ENCODE results near the gene CLTB. TPM values are rescaled to one million over a fixed set of nuclear protein-coding genes. Genes with fewer than 3 reads are reported as not detected.

CLTB gene
- total and polyA plus RNA-seq, 2 of the 13 experiments (the other 11 are each of a cell fraction or from before 2014, with no cell fraction given) = 23.3 to 33.8 TPM

DNA sequence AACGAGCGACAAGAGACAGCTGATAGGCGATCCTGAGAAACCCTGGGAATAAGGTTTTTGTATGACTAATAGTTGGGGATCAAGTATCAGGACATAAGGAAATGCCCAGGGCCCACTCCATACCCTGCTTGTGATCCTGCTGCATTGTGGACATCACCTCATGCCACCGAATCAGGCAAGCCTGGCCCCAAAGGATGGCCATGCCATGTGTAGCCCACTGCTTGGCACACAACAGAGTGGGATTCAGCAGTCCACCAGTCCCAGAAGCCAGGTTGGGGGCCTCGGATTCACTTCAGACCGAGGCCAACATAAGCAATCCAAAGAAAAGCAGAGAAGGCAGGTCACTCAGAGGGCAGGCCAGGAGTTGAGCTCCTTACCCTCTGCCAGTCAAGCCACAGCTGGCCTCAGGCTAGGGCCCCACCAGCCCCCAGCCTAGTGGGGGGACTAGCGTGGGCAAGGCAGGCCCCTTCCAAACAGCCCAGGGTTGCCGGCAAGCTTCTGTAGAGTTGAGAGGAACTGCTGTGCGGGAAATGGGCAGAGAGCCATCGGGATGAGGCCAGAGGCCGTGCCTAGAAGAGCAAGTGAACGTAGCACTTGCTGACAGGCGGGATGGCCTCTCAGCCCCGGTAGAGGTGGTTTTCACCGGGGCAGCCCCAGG, 33.0 kb downstream of the CLTB start:
- H3K4me2 ChIP-seq (ENCODE audit: low read depth, low read length) = no peak overlapping the region
- TF ChIP-seq AGO2 (optimal IDR thresholded peaks at IDR 0.05; ENCODE audit: low read depth, low read length) (peak; percentile 87), POLR2G (IDR thresholded peaks at IDR 0.05; ENCODE audit: low read depth, low read length) (0 out of 2 replicates have a peak, but pooled peaks have one; percentile 21), ZNF230 (CRISPR knock-in tag; IDR thresholded peaks at IDR 0.05) (no peak), ZNF776 (CRISPR knock-in tag; IDR thresholded peaks at IDR 0.05) (no peak), KDM2A (CRISPR knock-in tag; IDR thresholded peaks at IDR 0.05; ENCODE audit: borderline replicate concordance, low read depth) (no peak)
- TF ChIP-seq, protein P1, sequence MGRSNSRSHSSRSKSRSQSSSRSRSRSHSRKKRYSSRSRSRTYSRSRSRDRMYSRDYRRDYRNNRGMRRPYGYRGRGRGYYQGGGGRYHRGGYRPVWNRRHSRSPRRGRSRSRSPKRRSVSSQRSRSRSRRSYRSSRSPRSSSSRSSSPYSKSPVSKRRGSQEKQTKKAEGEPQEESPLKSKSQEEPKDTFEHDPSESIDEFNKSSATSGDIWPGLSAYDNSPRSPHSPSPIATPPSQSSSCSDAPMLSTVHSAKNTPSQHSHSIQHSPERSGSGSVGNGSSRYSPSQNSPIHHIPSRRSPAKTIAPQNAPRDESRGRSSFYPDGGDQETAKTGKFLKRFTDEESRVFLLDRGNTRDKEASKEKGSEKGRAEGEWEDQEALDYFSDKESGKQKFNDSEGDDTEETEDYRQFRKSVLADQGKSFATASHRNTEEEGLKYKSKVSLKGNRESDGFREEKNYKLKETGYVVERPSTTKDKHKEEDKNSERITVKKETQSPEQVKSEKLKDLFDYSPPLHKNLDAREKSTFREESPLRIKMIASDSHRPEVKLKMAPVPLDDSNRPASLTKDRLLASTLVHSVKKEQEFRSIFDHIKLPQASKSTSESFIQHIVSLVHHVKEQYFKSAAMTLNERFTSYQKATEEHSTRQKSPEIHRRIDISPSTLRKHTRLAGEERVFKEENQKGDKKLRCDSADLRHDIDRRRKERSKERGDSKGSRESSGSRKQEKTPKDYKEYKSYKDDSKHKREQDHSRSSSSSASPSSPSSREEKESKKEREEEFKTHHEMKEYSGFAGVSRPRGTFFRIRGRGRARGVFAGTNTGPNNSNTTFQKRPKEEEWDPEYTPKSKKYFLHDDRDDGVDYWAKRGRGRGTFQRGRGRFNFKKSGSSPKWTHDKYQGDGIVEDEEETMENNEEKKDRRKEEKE (IDR thresholded peaks at IDR 0.05) = no peak
- in situ Hi-C loops (cut with HindIII; ENCODE audit: extremely low pct_ligation_motif_present, low pct_unique_long_range_greater_than_20kb) (no loop called here), intact Hi-C loops (cut with micrococcal nuclease; ENCODE audit: unreplicated experiment) (no loop called here)
- no peak overlapping the region for H3K4me3 ChIP-seq (replicated peaks in 1 of 3; ENCODE audit: insufficient read depth in 1 of 3, low read depth in 2 of 3, low read length in 3 of 3)
- H3K27ac ChIP-seq (ENCODE audit: extremely low read length, insufficient read depth, low read length) = no peak overlapping the region
- H2AFZ ChIP-seq (ENCODE audit: low read length) = no peak overlapping the region
- DNase-seq (ENCODE audit: low spot score) = no peak
- BruUV-seq (replicated peaks) = no TSS peak
- CTCF ChIA-PET (ENCODE audit: low intra/inter-chr PET ratio, low total read pairs) = no interaction called here
- no peak overlapping the region for H3K9ac ChIP-seq (ENCODE audit: insufficient read depth, low read depth, low read length)
- ATAC-seq = no peak
- POLR2A ChIA-PET = no interaction called here
- peaks cover 11% of the 10 kb centered on the region; the same call in 1 of the 2 replicates for H4K20me1 ChIP-seq (ENCODE audit: insufficient read depth, low read length)
- WGBS (ENCODE audit: low lambda C conversion rate) = 98% methylated on average over 14 of the region's 15 CpGs
- H3K79me2 ChIP-seq (ENCODE audit: insufficient read depth, low read length) = peaks cover 35% of the 10 kb centered on the region
- H3K9me3 ChIP-seq (ENCODE audit: low read length) = no peaks in the 10 kb centered on the region
- no peak for FAIRE-seq
- no peaks in the 10 kb centered on the region; a peak in 1 of 5 replicates for H3K27me3 ChIP-seq (ENCODE audit: control insufficient read depth in 1 of 2, insufficient read depth in 2 of 2, low read length in 2 of 2)
- peaks cover 18 to 55% of the 10 kb centered on the region in 2 experiments for H3K36me3 ChIP-seq (replicated peaks in 1 of 2; ENCODE audit: control insufficient read depth in 1 of 2, insufficient read depth in 2 of 2, low read length in 2 of 2)
- H3K4me1 ChIP-seq (ENCODE audit: insufficient read depth, low read length) = peaks cover 21% of the 10 kb centered on the region

All from HepG2 (cell line).